Measurements from ENCODE around the gene FNDC10. TPM values are rescaled to one million over a fixed set of nuclear protein-coding genes. Genes with fewer than 3 reads are reported as not detected.

The FNDC10 gene
- total and polyA plus RNA-seq, 12 donors, result 2.0 to 73.6 (median 36.7) TPM

DNA sequence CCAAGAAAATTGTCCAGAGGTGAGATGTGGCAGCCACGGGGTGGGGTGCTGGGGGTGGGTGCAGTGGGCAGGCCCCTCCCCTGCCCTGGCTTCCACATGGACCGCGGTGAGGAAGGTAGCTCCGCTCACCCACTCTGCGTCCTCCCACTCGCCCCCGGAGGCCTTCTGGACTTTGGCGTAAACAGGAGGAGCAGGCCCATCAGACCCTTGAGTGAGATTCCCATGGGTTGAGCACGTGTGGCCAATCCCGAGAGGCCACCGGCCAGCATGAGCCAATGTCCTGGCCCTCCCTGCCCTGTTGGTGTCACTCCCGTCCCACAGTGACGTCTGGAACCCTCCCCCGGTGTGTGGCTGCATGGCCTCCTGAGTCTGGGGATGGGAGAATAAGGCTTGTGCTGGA is 51.3 kb downstream of the FNDC10 start:
- intact Hi-C loops (cut with DNase I), result no loop called here

More for the DNA sequence above, 51.3 kb downstream of the FNDC10 start:
- Histone ChIP-seq H3K27me3 (no peaks in the 10 kb centered on the region), H3K4me1 (replicated peaks in 1 of 2) (peaks cover 0 to under 1% of the 10 kb centered on the region in 2 donors), H3K4me3 (no peak overlapping the region), H3K36me3 (replicated peaks in 1 of 2) (no peaks in the 10 kb centered on the region), H3K9me3 (replicated peaks in 1 of 3) (no peaks in the 10 kb centered on the region), H3K27ac (no peak overlapping the region)
- no peak for DNase-seq
- no peak for TF ChIP-seq POLR2A (IDR thresholded peaks at IDR 0.05)
- TF ChIP-seq, protein P1, sequence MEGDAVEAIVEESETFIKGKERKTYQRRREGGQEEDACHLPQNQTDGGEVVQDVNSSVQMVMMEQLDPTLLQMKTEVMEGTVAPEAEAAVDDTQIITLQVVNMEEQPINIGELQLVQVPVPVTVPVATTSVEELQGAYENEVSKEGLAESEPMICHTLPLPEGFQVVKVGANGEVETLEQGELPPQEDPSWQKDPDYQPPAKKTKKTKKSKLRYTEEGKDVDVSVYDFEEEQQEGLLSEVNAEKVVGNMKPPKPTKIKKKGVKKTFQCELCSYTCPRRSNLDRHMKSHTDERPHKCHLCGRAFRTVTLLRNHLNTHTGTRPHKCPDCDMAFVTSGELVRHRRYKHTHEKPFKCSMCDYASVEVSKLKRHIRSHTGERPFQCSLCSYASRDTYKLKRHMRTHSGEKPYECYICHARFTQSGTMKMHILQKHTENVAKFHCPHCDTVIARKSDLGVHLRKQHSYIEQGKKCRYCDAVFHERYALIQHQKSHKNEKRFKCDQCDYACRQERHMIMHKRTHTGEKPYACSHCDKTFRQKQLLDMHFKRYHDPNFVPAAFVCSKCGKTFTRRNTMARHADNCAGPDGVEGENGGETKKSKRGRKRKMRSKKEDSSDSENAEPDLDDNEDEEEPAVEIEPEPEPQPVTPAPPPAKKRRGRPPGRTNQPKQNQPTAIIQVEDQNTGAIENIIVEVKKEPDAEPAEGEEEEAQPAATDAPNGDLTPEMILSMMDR (IDR thresholded peaks at IDR 0.05), result no peak
- WGBS, 4 donors, result 80 to 92% (median 86%) methylated on average over 7 to 14 of the region's 14 CpGs

Other genes starting within 250 kb of the FNDC10 start
- 100 to 1,000 TPM in 1 of 9 donors, 10 to 100 TPM in 8; 17.5 to 104 (median 42.8) TPM for gene MXRA8, start 241.6 kb downstream of the FNDC10 start, total RNA-seq
- gene MXRA8, start 241.6 kb downstream of the FNDC10 start, polyA plus RNA-seq, result 10 to 100 TPM in 2 of 3 donors, 1 to 10 TPM in 1; 8.4 to 90.3 (median 70.8) TPM
- gene AURKAIP1, start 224.9 kb downstream of the FNDC10 start, total RNA-seq, result 100 to 1,000 TPM in 8 of 9 donors, 10 to 100 TPM in 1; 89.6 to 260 (median 155) TPM
- gene AURKAIP1, start 224.9 kb downstream of the FNDC10 start, polyA plus RNA-seq, result 100 to 1,000 TPM in 2 of 3 donors, 10 to 100 TPM in 1; 44.2 to 317 (median 226) TPM
- gene CCNL2, start 200.8 kb downstream of the FNDC10 start, total RNA-seq, result 100 to 1,000 TPM in 7 of 9 donors, 10 to 100 TPM in 2; 53.4 to 264 (median 165) TPM
- gene CCNL2, start 200.8 kb downstream of the FNDC10 start, polyA plus RNA-seq, result 100 to 1,000 TPM in 2 of 3 donors, 10 to 100 TPM in 1; 65.2 to 893 (median 593) TPM
- 100 to 1,000 TPM in 8 of 9 donors, 10 to 100 TPM in 1; 98.9 to 276 (median 160) TPM for gene MRPL20, start 192.8 kb downstream of the FNDC10 start, total RNA-seq
- gene MRPL20, start 192.8 kb downstream of the FNDC10 start, polyA plus RNA-seq, result 100 to 1,000 TPM; 116 to 175 (median 134) TPM
- 1 to 10 TPM in 5 of 9 donors, under 1 TPM in 4; 0.22 to 2.6 (median 1.4) TPM for gene ANKRD65, start 178.9 kb downstream of the FNDC10 start, total RNA-seq
- 1 to 10 TPM in 2 of 3 donors, under 1 TPM in 1; 0.53 to 3.4 (median 2.2) TPM for gene ANKRD65, start 178.9 kb downstream of the FNDC10 start, polyA plus RNA-seq
- gene VWA1, start 164.4 kb downstream of the FNDC10 start, total RNA-seq, result 10 to 100 TPM in 8 of 9 donors, 1 to 10 TPM in 1; 4.7 to 49.0 (median 30.0) TPM
- gene VWA1, start 164.4 kb downstream of the FNDC10 start, polyA plus RNA-seq, result 10 to 100 TPM in 2 of 3 donors, under 1 TPM in 1; 0.99 to 39.3 (median 25.9) TPM
- gene ATAD3C, start 150.4 kb downstream of the FNDC10 start, total RNA-seq, result 1 to 10 TPM in 2 of 9 donors, under 1 TPM in 4, not detected in 3; under 0.01 to 1.4 (median 0.52) TPM
- gene ATAD3C, start 150.4 kb downstream of the FNDC10 start, polyA plus RNA-seq, result 1 to 10 TPM in 1 of 3 donors, under 1 TPM in 2; 0.09 to 1.2 (median 0.72) TPM
- gene ATAD3B, start 128.4 kb downstream of the FNDC10 start, total RNA-seq, result 10 to 100 TPM in 6 of 9 donors, 1 to 10 TPM in 3; 6.3 to 30.3 (median 11.2) TPM
- 100 to 1,000 TPM in 1 of 3 donors, 10 to 100 TPM in 1, 1 to 10 TPM in 1; 5.3 to 109 (median 48.4) TPM for gene ATAD3B, start 128.4 kb downstream of the FNDC10 start, polyA plus RNA-seq
- 10 to 100 TPM; 16.9 to 46.3 (median 29.0) TPM for gene ATAD3A, start 88.0 kb downstream of the FNDC10 start, total RNA-seq
- 10 to 100 TPM in 2 of 3 donors, 1 to 10 TPM in 1; 7.8 to 40.7 (median 25.1) TPM for gene ATAD3A, start 88.0 kb downstream of the FNDC10 start, polyA plus RNA-seq
- 1 to 10 TPM in 8 of 9 donors, under 1 TPM in 1; 0.95 to 7.0 (median 3.9) TPM for gene TMEM240, start 59.5 kb downstream of the FNDC10 start, total RNA-seq
- gene TMEM240, start 59.5 kb downstream of the FNDC10 start, polyA plus RNA-seq, result 10 to 100 TPM in 1 of 3 donors, 1 to 10 TPM in 1, not detected in 1; 5.5 to 12.4 TPM
- 100 to 1,000 TPM in 5 of 9 donors, 10 to 100 TPM in 4; 50.1 to 219 (median 107) TPM for gene SSU72, start 25.3 kb downstream of the FNDC10 start, total RNA-seq
- 100 to 1,000 TPM in 2 of 3 donors, 10 to 100 TPM in 1; 84.2 to 132 (median 108) TPM for gene SSU72, start 25.3 kb downstream of the FNDC10 start, polyA plus RNA-seq
- gene MIB2, start 15.4 kb upstream of the FNDC10 start, total RNA-seq, result 100 to 1,000 TPM in 2 of 9 donors, 10 to 100 TPM in 7; 25.5 to 158 (median 85.3) TPM
- gene MIB2, start 15.4 kb upstream of the FNDC10 start, polyA plus RNA-seq, result 100 to 1,000 TPM in 2 of 3 donors, 1 to 10 TPM in 1; 1.3 to 608 (median 224) TPM
- 10 to 100 TPM in 3 of 9 donors, 1 to 10 TPM in 6; 1.6 to 21.5 (median 7.8) TPM for gene MMP23B, start 32.0 kb upstream of the FNDC10 start, total RNA-seq
- 10 to 100 TPM in 1 of 3 donors, 1 to 10 TPM in 1, not detected in 1; 9.8 to 28.0 TPM for gene MMP23B, start 32.0 kb upstream of the FNDC10 start, polyA plus RNA-seq
- 10 to 100 TPM in 8 of 9 donors, 1 to 10 TPM in 1; 8.8 to 23.6 (median 16.7) TPM for gene CDK11B, start 58.9 kb upstream of the FNDC10 start, total RNA-seq
- gene CDK11B, start 58.9 kb upstream of the FNDC10 start, polyA plus RNA-seq, result 10 to 100 TPM; 26.5 to 65.4 (median 43.6) TPM
- gene SLC35E2B, start 92.7 kb upstream of the FNDC10 start, total RNA-seq, result 10 to 100 TPM; 20.6 to 89.5 (median 50.6) TPM
- gene SLC35E2B, start 92.7 kb upstream of the FNDC10 start, polyA plus RNA-seq, result 10 to 100 TPM; 11.2 to 50.8 (median 37.4) TPM
- 10 to 100 TPM in 7 of 9 donors, 1 to 10 TPM in 2; 2.1 to 44.2 (median 18.7) TPM for gene CDK11A, start 124.2 kb upstream of the FNDC10 start, total RNA-seq
- gene CDK11A, start 124.2 kb upstream of the FNDC10 start, polyA plus RNA-seq, result 100 to 1,000 TPM in 1 of 3 donors, 10 to 100 TPM in 2; 15.8 to 302 (median 95.8) TPM
- gene NADK, start 178.3 kb upstream of the FNDC10 start, total RNA-seq, result 100 to 1,000 TPM in 8 of 9 donors, 10 to 100 TPM in 1; 66.2 to 195 (median 170) TPM
- gene NADK, start 178.3 kb upstream of the FNDC10 start, polyA plus RNA-seq, result 100 to 1,000 TPM in 2 of 3 donors, 10 to 100 TPM in 1; 73.0 to 150 (median 102) TPM

Measured in adrenal gland (tissue), 12 donors.